GM19238 (cell line): ENCODE measurements around the gene MBD3L1.

Experiments used
- DNase-seq: peaks from one replicate; pipeline ENCODE4 v3.0.0; 2011; ENCODE audit warnings: low spot score; ENCODE audit not compliant: insufficient read length

The MBD3L1 gene

DNA sequence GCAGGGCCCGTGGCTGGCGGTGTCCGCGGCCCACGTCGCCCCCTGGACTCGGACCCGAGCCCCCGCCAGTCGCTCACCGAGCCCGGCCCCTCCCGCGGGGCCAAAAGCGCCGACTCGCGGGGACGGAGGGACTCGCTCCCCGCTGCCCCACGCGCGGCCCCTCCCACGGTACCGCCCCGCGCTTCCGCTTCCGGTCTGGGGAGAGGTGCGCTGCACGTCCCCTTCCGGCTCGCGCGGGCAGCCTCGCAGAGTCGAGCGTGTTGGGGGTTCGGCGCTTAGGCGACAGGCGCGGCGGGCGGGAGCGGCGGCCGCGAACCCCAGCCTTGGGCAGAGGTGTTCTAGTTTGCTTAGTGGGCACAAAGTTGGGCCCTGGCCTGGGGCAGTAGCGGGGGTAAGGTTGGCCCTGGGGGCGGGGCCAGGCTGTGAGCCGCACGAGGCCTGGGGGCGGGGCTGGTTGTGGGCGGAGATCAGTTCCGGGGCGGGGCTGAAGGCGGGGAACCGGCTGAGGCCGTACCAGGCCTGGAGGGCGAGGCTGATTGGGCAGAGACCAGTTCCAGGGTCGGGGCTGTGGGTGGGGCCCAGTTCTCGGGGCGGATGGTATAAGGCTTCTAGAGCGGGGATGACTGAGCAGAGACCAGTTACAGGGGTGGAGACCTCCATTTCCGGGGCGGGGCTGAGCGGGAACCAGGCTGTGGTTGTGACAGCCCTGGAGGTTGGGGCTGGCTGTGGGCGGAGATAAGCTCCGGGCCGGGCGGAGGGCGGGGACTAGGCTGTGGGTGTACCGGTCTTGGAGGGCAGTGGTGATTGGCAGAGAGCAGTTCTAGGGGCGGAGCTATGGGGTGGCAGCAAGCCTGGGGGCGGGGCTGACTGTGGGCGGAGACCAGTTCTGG lies at the start of gene MBD3L1, which contains the start of gene ZNF558:
Gene MBD3L1, plus strand, starts transcription at position 246 of the 890 bp plus-strand sequence. CDS start 10,302 bp downstream, outside the sequence.
Gene ZNF558, minus strand, starts transcription at position 173 of the 890 bp plus-strand sequence. CDS start 9,645 bp downstream, outside the sequence.
- DNase-seq: peak; percentile 89

DNA sequence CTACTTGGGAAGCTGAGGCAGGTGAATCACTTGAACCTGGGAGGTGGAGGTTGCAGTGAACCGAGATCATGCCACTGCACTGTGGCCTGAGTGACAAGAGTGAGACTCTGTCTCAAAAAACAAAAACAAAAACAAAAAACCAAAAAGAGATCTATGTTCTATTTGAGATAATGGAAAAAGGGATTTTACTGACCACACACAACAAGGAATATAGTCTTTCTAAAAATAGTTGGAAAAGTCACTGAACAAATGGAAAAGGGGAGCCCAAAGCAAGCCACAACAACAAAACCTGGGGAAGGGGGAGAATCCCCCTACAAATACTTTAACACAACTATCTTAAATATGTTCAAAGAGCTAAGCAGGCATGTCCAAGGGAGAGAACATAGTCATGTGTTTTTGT lies 37.4 kb upstream of the MBD3L1 start:
- no peak for DNase-seq

DNA sequence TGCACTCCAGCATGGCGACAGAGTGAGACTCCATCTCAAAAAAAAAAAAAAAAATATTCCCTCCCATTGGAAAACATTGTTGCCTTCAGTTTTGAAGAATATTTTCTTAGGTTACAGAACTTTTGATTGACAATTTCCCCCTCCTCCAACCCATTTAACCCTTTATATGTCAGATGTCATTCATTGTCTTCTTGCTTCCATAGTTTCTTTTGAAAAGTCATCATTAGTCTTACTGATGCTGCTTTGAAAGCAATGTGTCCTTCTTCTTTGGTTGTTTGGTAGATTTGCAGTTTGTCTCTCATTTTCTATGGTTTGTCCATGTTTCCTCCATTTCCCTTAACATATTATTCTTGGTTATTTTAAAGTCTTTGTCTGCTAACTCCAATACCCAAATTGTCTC lies 25.5 kb upstream of the MBD3L1 start:
- DNase-seq: no peak

DNA sequence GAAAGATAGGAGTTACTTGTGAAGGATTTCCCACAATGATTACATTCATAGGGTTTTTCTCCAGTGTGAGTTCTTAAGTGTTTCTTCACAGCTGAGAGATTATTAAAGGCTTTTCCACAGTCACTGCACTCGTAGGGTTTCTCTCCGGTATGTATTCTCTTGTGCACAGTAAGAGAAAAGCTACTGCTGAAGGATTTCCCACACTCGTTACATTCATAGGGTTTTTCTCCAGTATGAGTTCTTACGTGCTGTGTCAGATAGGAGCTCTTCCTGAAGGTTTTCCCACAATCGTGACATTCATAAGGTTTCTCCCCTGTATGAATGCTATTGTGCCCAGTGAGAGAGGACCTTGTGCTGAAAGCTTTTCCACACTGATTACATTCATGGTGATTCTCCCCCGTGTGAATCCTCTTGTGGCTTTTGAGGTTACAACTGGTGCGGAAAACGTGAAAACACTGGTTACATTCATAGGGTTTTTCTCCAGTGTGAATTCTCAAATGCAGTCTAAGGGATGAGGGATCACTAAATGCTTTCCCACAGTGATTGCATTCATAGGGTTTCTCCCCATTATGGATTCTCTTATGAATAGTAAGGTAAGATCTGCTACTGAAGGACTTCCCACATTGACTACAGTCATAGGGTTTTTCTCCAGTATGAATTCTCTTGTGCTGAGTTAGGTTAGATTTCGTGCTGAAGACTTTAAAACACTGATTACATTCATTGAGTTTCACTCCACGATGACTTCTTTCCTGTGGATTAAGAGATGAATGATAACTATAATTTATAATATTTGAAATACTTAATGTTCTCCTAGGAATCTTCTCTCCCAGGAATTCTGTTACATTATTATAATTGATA lies 20.6 kb upstream of the MBD3L1 start:
- DNase-seq: no peak

DNA sequence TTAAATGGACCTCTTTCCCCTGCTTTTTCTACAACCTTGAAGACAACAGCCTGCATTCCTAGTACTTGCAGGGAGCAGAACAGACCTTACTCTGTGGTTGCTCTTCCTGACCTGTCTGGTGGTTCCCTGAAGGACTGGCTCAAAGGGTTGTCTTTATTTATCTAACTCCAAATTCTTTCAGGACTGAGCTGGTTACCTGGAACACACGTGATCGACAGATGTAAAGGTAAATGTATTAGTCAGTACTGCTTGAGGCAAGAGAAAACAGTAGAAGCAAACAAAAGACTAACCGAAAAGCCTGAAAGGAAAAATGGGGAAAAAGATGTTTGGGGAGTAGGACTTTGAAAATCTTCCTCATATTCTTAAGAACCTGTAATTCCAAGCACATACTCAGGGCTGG lies 18.0 kb upstream of the MBD3L1 start:
- no peak for DNase-seq

DNA sequence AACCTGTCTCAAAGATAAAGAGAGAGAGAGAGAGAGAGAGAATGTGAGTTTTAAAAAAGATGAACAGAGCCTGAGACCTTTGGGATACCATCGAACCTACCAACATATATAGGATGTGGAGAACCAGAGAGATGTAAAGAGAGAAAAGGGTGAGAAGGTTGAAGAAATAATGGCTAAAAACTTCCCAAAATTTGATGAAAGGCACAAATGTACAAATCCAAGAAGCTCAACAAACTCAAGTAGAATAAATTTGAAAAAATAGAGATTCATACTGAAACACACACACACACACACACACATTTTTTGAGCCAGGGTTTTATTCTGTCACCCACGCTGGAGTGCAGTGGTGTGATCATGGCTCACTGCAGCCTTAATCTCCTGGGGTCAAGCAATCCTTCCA lies 16.4 kb upstream of the MBD3L1 start:
- no peak for DNase-seq

DNA sequence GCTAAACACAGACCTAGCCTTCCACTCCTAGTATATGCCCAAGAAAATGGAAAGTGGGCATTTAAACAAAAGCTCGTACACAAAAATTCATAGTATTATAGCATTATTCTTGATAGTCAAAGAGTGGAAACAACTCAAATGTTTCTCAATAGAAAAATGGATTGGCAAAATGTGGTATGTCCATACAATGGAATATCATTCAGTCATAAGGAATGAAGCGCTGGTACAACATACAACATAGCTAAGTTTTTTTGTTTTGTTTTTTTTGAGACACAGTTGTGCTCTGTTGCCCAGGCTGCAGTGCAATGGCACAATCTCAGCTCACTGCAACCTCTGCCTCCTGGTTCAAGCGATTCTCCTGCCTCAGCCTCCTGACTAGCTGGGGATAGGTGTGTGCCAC lies 11.9 kb upstream of the MBD3L1 start:
- DNase-seq: no peak

DNA sequence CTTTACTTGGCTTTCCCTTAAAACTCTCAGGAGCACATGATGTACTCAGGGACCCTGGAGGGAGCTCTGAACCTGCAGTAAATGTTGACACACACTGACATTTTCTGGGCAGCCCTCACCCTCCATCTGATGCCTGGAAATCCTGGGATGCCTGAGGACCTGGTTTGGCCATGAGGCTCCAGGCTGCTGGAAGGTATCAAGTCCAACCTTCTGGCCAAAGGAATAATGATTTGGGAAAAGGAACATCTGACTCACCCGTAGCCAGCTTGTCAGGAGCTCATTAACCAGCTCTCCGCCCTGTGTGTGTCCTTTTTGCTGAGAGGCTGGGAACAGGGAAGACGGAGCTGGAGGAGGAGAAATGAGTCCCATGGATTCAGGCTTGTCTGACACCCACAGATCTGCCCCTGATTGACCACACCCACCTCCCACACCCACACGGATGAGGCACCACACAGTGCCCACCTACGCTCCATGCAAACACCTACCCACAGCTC lies 10.4 kb upstream of the MBD3L1 start:
- DNase-seq: no peak

DNA sequence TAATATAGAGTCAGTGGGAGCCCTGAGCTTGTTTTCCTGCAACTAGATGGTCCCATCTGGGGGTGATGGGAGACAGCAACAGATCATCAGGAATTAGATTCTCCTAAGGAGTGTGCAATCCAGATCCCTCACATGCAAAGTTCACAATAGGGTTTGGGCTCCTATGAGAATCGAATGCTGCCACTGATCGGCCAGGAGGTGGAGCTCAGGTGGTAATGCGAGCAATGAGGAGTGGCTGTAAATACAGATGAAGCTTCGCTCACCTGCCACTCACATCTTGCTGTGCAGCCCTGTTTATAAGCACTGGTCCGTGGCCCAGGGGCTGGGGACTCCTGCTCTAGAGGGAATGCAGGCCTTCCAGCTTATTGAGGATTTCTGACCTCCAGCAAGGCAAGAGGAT lies 5.8 kb upstream of the MBD3L1 start:
- DNase-seq: no peak

DNA sequence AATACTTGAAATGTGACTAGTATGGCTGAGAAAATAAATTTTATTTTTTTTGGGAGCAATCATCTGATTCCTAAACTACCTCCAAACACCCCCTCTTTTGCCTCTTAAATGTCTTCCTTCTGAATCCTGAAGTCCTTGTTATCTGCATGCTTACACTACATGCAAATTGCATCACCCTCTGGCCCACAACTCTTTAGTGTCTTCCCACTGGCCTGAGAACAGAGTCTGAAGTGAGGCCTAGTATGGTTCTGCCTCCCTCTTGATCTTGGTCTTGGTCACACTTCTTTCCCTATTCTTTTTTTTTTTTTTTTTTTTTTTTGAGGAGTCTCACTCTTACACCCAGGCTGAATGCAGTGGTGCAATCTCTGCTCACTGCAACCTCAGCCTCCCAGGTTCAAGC lies 4.9 kb upstream of the MBD3L1 start:
- no peak for DNase-seq

DNA sequence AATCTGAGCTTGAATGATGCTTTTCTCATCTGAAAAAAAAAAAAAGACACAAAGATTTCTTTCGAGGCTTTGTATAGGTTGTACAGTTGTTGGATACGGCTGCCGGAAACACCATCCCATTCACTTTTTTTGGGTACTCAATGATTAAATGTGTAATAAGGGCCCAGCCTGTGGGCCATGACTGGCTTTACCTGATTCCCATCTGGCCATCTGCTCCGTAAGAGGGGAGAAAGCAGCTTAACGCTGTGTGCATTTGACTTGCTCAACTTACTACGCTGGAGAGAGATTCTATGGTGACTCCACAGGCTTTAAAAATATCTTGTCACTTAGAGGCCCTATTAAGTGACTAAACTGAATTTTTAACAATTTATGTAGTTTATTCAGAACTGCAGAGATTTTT lies 804 bp upstream of the MBD3L1 start:
- DNase-seq: no peak

DNA sequence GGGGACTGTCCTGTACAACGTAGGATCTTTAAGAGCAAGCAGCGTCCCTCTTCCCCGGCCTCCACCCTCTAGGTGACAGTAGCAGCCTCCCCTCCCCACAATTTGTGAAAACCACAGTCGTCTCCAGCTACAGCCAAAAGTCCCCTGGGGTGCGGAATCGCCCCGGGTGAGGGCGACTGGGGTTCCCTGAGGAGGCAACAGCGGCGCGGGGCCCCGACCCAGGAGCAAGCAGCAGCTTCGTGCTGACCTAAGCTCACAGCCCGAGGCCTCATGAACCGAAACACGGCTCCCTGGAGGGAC lies 395 bp upstream of the MBD3L1 start:
- DNase-seq: no peak

DNA sequence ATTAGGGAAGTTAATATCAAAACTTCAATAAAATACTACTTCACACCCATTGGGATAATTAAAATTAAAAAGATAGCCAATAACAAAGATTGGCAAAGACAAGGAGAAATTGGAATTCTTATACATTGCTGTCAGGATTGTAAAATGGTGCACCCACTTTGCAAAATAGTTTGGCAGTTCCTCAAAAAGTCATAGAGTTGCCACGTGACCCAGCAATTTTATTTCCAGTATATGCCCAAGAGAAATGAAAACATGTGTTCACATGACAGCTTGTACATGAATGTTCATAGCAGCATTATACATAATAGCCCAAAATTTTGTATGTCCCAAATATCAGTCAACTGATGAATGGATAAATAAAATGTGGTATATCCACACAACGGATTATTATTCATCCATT lies 3.3 kb downstream of the MBD3L1 start:
- DNase-seq: no peak

DNA sequence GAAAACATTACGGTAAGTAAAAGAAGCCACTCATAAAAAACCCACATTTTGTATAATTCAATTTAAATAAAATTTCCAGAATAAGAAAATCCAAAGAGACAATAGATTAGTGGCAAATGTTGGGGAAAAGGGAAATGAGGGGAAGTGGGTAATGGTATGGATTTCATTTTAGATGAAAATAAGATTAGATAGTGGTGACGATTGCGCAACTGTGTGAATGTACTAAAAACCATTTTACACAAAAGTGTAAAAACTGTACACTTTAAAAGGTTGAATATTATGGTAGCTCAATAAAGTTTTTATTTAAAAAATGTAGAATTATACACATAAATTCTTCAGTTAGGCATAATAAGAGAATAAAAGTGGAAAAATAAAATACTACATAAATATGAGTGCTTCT lies 3.7 kb downstream of the MBD3L1 start:
- DNase-seq: no peak

DNA sequence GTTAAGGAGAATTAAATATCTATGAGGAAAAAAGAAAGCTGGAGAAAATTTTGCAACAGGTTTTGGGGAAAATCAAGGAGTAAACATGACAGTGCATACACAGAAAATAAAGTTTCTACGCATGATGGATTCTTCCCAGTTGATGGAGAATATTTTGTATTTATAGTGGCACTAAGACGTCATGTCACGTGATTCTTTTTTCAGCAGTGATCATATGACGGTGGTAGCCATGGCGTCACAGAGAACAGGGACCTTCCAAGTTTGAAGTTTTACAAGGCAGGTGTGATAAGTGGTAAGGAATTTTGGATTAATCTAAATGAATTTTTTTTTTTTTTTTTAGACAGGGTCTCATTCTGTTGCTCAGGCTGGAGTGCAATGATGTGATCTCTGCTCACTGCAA lies 8.5 kb downstream of the MBD3L1 start:
- DNase-seq: no peak

DNA sequence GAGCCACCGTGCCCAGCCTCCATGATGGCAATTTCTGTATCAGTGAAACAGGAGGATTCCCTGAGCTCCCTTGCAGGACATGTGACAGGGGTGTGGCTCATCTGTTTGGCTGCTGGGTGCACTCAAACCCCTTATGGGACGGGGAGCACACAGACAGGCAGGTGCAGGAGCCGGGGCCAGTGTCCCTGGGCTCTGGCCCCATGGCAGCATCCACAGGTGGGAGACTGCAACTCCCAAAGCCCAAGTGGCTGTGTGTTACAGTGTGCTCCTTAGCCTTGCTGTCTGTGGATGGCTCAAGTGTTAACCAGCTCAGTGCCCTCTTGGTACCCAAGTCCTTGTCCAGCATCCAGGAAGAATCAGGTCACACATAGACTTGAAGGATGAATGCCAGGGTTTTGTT lies 14.6 kb downstream of the MBD3L1 start:
- no peak for DNase-seq

DNA sequence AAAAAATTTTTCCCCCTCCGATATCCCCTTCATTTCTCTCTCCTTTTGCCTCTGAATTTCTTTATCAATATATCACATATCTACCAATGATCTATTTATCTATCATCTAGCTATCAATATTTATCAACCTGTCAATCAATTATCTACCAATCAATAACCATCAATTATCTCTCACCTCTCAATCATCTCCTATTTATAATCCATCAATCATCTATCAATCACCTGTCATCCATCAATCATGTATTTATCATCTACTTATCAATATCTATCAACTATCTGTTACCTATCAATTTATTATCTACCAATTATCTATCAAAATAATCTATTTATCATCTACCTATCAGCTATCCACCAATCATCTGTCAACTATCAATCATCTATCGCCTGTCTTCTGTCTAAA lies 17.1 kb downstream of the MBD3L1 start:
- no peak for DNase-seq

DNA sequence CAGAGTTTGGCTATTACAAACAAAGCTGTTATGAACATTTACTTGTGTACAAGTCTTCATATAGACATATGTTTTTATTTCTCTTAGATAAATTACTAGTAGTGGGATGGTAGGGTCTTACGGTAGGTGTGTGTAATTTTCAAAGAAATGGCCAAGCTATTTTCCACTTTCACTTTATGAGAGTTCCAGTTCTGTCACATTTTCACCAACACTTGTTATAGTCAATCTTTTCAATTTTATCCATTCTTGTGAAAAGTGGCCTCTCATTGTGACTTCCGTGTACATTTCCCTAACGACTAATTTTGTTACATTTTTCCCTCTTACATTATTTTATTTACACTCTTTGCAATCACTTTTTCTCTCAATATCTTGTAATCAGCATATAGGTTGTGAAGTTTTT lies 18.3 kb downstream of the MBD3L1 start:
- DNase-seq: no peak

DNA sequence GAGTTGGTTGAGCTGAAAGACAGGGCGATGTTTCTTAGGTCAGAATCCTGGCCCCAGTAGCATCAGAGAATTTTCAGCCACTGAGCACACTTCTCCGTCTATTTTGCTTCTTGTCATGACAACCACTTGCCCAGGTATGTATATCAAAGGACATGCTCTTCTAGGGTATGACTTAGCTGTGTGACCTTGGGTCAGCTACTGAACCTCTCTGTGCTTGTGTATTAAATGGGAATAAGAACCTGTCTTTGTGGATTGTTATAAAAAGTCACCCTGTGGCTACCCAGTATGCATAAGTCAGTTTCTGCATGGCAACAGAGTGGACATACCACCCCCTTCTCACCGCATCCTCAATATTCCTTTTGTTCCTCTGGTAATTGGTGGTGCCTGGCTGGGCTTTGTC lies 26.1 kb downstream of the MBD3L1 start:
- no peak for DNase-seq

DNA sequence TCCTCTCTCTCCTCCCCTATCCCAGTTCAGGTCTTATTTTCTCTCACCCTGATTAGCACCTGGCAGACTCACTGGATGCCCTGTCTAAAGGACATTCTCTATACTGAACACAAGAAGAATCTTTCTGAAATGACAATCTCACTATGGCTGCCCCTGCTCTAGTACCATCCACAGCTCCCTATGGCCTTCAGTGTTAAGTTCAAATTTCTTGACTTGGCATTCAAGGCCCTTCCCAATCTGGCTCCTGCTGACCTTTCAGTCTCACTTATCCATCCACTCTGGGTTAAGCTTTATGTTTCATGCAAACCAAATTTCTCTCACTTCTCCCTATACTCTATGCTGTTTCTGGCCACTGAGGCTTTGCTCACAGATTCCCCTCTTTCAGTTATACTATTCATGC lies 34.2 kb downstream of the MBD3L1 start:
- DNase-seq: no peak

DNA sequence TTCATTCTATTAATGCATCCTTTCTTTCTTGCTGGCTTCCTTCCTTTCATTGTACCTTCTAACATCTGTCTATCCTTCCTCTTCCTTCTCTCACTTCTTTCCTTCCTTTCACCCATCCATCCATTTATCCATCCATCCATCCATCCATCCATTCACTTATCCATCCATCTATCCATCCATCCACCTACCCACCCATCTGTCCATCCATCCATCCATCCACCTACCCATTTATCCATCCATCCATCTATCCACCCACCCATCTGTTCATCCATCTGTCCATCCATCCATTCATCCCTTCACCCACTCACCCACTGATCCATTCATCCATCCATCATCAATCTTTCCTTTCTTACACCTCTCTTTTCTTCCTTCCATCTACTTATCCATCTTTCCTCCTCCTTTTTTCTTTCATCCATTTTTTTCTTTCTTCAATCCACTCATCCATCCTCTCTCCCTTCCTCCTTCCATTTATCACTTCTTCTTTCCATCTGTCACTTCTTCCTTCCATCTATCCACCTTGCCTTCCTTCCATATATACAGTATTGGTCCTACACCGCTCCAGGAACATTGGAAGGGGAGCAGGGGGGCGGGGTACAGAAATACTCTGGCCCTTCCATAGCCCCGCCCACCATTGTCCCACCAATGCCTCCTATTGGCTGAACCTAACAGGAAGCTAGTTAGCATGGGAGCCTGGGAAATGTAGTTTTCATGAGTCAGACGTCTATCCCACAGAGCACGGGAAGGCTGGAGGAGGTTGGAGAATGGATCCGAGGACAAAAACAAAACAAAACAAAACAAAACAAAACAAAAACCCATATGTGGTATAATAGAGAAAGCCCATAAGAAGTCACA lies 45.9 kb downstream of the MBD3L1 start:
- DNase-seq: no peak
